ENCODE data around the gene BRMS1.

DNA sequence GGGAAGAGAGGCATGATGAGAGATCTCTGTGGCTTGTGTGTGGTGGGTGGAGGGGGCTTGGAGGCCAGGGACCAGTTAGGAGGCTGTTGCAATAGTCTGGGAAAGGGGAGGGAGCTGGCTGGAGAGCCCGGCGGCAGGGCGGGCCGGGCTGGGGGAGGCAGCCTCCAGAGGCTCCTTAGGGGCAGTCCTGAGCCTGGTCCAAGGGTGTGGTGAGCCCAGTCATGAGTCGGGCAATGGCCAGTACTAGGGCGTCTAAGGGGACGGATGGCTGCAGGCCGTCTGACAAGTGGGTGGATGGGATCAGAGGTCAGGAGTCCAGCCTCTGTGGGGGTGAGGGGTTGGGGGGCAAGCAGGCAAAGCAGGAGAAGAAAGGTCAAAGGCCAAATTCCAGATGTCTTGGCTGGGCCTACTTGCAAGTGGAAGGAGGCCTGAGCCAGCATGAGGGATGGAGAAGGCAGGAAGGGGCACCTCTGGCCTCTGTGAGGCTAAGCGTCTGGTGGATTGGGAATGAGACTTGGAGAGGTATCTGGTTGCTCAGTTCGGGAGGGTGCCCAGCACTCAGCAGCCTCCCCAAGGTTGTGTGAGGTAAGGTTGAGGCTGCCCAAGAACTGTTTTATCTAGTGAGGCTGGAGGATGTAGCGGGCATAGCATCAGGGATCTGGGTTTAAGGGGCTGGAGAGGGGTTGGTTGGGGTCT lies 22.0 kb downstream of the BRMS1 start:
- no peak for TF ChIP-seq CTCF (IDR thresholded peaks at IDR 0.05)
- no peak for TF ChIP-seq EZH2 (IDR thresholded peaks at IDR 0.05)
